Nephron progenitor cell (in vitro differentiated cells): Measurements from ENCODE around the gene VENTX.

Experiments used
- DNase-seq: peaks from one replicate; pipeline ENCODE4 v3.0.0; 2021
- H3K27ac Mint-ChIP-seq: 2 replicates; pipeline ENCODE4 v1.8.0; 2021; ENCODE audit warnings: mild to moderate bottlenecking, moderate library complexity, mixed read lengths
- H3K27me3 Mint-ChIP-seq: 2 replicates; pipeline ENCODE4 v1.8.0; 2021; ENCODE audit warnings: mild to moderate bottlenecking, low read depth, mixed read lengths; ENCODE audit not compliant: poor library complexity
- H3K36me3 Mint-ChIP-seq: 2 replicates; pipeline ENCODE4 v1.8.0; 2021; ENCODE audit warnings: low read depth, mixed read lengths
- H3K4me1 Mint-ChIP-seq: 2 replicates; pipeline ENCODE4 v1.8.0; 2021; ENCODE audit warnings: mixed read lengths
- H3K4me3 Mint-ChIP-seq: 2 replicates; pipeline ENCODE4 v1.8.0; 2021; ENCODE audit warnings: mild to moderate bottlenecking, moderate library complexity, mixed read lengths
- H3K9me3 Mint-ChIP-seq: 2 replicates; pipeline ENCODE4 v1.8.0; 2021; ENCODE audit warnings: mild to moderate bottlenecking, moderate library complexity, mixed read lengths
- CTCF ChIP-seq: fragments of 200-600 bp; sonication (generic); IDR thresholded peaks from 2 replicates; pipeline ENCODE4 v1.5.0; 2021; ENCODE audit warnings: antibody characterized with exemption

The VENTX gene

DNA sequence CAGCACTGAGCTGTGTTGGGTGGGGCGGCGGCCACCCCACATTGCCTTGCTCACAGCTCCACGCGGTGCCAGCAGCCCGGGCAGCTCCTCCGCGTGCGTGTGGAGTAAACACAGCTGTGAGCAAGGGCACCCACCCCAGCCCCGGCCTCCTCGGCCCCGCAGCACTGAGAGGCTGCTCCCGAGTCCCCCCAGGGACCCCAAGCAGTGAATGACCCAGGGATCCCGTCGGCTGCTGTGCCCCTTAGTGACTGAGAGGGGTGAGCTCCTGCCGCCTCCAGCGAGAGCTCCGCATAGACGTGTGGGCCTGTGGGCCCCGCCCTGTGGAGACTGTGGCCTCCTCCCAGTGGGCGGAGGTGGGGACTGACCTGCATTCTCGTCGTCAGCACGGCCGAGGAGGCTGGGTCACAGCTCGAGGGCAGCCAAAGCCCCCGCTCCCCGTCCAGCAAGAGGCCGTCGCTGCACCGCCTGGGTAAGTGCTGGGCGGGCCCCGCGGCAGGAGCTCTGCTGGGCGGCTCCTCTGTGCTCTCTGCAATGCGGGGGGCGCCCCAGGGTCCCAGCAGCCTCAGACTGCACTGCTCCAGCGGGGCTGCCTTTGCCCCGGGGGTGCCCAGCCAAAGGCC lies 37.6 kb upstream of the VENTX start:
- Mint-ChIP-seq H3K36me3 (no peaks in the 10 kb centered on the region), H3K9me3 (no peaks in the 10 kb centered on the region), H3K27me3 (peaks cover 2% of the 10 kb centered on the region), H3K4me3 (no peak overlapping the region), H3K4me1 (peaks cover 24% of the 10 kb centered on the region), H3K27ac (no peak overlapping the region)
- DNase-seq = no peak
- no peak for TF ChIP-seq CTCF

DNA sequence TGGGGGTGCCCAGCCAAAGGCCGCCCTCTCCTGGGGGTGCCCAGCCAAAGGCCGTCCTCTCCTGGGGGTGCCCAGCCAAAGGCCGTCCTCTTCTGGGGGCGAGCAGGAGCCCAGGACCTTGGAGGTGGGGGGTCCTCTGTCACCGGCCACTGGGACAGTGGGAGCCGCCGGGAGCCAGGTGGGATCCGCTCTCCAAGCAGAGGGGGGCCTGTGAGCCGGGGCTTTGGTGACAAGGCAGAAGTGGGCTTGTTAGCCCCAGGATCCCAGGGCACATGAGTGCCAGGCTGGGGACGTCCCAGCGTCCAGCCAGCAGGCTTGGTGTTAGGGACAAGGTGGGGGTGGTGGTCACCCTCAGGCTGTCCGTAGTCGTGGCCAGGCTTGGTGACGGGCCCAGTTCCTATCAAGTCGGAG lies 37.0 kb upstream of the VENTX start:
- no peaks in the 10 kb centered on the region for H3K36me3 Mint-ChIP-seq
- DNase-seq = no peak
- peaks cover 24% of the 10 kb centered on the region for H3K4me1 Mint-ChIP-seq
- TF ChIP-seq CTCF = no peak
- H3K27ac Mint-ChIP-seq = peak overlapping the region; percentile 61
- no peaks in the 10 kb centered on the region for H3K9me3 Mint-ChIP-seq
- peak overlapping the region; percentile 44 for H3K4me3 Mint-ChIP-seq
- H3K27me3 Mint-ChIP-seq = peaks cover 2% of the 10 kb centered on the region

DNA sequence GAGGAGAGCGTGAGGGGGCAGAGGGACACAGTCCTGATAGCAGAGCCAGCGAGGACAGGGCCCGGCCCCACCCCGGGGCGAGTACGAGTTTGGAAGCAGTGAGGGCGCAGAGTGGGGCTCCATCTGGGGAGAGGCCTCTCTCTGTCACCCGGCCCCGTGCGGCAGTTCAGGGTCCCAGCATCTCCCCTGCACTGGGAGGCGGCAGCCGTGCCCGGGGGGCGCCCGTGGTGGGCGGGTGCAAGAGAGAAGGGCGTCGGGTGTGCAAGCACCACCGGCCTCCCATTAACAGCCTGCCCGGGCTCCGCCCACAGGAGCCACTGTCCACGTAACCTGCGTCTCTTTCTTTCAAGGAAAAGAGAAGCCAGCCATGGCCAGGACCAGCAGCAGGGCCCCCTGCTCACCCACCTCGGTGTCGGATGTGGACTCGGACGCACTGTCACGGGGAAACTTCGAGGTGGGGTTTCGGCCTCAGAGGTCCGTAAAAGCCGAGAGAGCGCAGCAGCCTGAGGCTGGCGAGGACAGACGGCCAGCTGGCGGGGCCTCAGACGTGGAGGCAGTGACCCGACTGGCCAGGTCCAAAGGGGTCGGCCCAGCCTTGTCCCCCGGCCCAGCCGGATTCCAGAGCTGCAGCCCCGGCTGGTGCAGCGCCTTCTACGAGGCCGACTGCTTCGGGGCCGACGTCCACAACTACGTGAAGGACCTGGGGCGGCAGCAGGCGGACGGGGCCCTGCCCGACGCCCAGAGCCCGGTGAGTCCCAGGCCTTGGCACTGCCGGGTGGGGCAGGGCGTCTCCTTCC lies 36.3 kb upstream of the VENTX start:
- Mint-ChIP-seq H3K27me3 (peaks cover 2% of the 10 kb centered on the region), H3K9me3 (no peaks in the 10 kb centered on the region), H3K4me3 (peak overlapping the region; percentile 44), H3K36me3 (no peaks in the 10 kb centered on the region), H3K4me1 (peaks cover 21% of the 10 kb centered on the region), H3K27ac (peak overlapping the region; percentile 61)
- DNase-seq = no peak
- no peak for TF ChIP-seq CTCF

- DNase-seq = no peak
- Mint-ChIP-seq H3K27ac (no peak overlapping the region), H3K4me3 (no peak overlapping the region), H3K36me3 (no peaks in the 10 kb centered on the region), H3K27me3 (peaks cover 2% of the 10 kb centered on the region), H3K4me1 (peaks cover 25% of the 10 kb centered on the region), H3K9me3 (no peaks in the 10 kb centered on the region)
- TF ChIP-seq CTCF = no peak
Measured at GRCh38 chr10:133201948-133202725, 35.5 kb upstream of the VENTX start.

GRCh38 chr10:133202778-133203651 lies 34.6 kb upstream of the VENTX start:
- no peak overlapping the region for H3K4me3 Mint-ChIP-seq
- TF ChIP-seq CTCF = no peak
- peaks cover 26% of the 10 kb centered on the region for H3K4me1 Mint-ChIP-seq
- no peak for DNase-seq
- H3K36me3 Mint-ChIP-seq = no peaks in the 10 kb centered on the region
- no peaks in the 10 kb centered on the region for H3K9me3 Mint-ChIP-seq
- H3K27me3 Mint-ChIP-seq = peaks cover 2% of the 10 kb centered on the region
- peak overlapping the region; percentile 75 for H3K27ac Mint-ChIP-seq
